ENCODE results near the gene NHSL2.
A peak's percentile ranks its signal among the peaks of the same experiment; 100 is the strongest.

Gene NHSL2

DNA sequence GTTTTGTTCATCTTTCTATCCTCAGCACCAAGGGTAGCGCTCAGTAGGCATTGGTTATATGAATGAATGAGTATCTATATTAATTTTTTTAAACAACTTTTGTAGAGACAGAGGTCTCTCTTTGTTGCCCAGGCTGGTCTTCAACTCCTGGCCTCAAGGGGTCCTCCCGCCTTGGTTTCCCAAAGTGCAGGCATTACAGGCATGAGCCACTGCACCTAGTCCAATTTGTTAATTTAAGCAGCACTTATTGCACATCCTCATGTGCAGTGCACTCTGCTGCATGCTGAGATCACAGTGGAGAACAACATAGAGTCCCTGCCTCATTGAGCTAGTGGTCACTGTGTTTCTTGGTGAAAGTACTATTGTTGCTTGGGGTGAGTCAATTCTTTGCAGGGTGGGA lies 94.4 kb downstream of the NHSL2 start:
- no peak for TF ChIP-seq ZFX (IDR thresholded peaks at IDR 0.05; ENCODE audit: borderline replicate concordance)
- no peak overlapping the region for H3K27ac ChIP-seq

- H3K27ac ChIP-seq = no peak overlapping the region
- no peak for TF ChIP-seq CTCF (IDR thresholded peaks at IDR 0.05)
Measured at GRCh38 chrX:72006461-72006860, 95.8 kb downstream of the NHSL2 start.

DNA sequence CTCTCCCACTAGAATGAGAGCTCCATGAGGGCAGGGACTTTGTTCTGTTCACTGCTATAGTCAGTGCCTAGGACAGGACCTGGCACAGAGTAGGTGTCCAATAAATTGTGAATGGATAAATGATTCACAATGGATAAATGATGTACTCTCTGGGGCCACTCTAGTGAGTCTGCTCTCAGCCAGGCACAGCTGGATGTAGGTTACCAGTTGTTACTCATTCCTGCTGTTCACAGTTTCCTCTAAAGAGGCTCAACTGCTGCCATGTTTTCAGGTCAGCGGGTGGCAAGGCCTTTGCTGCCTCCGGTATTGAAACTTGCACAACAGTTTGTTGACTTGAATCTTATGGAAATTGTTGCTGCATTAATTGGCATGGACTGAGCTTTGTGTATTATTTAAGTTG lies 99.1 kb downstream of the NHSL2 start:
- no peak overlapping the region for H3K27ac ChIP-seq
- TF ChIP-seq CTCF (IDR thresholded peaks at IDR 0.05) = no peak

- no peak overlapping the region for H3K27ac ChIP-seq
Measured at GRCh38 chrX:72011734-72012133, 101.1 kb downstream of the NHSL2 start.

GRCh38 chrX:72015383-72015782 lies 104.7 kb downstream of the NHSL2 start:
- TF ChIP-seq CTCF (IDR thresholded peaks at IDR 0.05) = no peak
- no peak for TF ChIP-seq ZFX (IDR thresholded peaks at IDR 0.05; ENCODE audit: borderline replicate concordance)
- no peak overlapping the region for H3K27ac ChIP-seq

More at GRCh38 chrX:72011734-72012133, 101.1 kb downstream of the NHSL2 start:
- no peak for TF ChIP-seq CTCF (IDR thresholded peaks at IDR 0.05)
- no peak for TF ChIP-seq ZFX (IDR thresholded peaks at IDR 0.05; ENCODE audit: borderline replicate concordance)

GRCh38 chrX:72016881-72017783 lies 106.5 kb downstream of the NHSL2 start:
- no peak overlapping the region for H3K27ac ChIP-seq
- no peak for TF ChIP-seq ZFX (IDR thresholded peaks at IDR 0.05; ENCODE audit: borderline replicate concordance)
- TF ChIP-seq CTCF (IDR thresholded peaks at IDR 0.05) = no peak

DNA sequence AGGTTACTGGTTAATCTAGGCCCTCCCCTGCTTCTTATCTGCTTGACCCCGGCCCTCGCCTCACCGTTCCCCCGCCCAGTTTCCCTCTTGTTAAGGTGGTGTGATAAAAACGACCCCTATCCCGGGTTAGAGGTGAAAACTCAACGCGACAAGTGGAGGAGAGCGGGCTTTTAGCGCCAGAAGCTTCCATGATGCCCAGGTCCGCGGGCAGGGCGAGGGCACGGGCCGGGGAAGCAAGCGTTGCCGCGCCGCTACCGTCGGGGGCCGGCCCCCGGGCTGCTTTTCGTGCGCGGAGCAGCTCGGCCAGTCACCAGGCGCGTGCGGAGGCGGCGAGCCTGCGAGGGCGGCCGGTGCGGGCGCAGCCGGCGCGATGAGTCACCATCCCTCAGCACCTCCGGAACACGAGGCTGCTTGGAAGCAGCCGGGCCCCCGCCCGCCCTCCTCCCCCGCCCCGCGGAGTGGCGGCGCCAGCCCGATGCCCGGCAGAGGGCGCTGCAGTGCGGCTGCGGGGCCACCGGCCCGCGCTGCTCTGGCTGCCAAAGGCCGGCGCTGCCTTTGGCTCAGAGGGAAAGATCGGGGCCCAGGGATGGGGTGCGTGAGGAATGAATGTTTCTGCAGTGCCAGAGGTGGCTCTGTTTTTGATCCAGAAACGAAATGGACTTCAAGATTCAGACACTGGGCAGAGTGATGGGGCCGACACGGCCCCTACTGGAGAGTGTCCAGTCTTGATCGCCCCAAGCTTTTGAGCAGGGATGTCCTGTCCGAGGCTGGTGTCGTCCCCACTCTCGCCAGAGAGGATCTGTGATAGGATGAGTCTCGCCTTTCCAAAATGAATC lies 107.8 kb downstream of the NHSL2 start:
- no peak overlapping the region for H3K27ac ChIP-seq
- TF ChIP-seq CTCF (IDR thresholded peaks at IDR 0.05) = peak; percentile 88
- no peak for TF ChIP-seq ZFX (IDR thresholded peaks at IDR 0.05; ENCODE audit: borderline replicate concordance)

Measured in 22Rv1 (cell line).